ENCODE data around the gene FIGNL2.

Gene FIGNL2

DNA sequence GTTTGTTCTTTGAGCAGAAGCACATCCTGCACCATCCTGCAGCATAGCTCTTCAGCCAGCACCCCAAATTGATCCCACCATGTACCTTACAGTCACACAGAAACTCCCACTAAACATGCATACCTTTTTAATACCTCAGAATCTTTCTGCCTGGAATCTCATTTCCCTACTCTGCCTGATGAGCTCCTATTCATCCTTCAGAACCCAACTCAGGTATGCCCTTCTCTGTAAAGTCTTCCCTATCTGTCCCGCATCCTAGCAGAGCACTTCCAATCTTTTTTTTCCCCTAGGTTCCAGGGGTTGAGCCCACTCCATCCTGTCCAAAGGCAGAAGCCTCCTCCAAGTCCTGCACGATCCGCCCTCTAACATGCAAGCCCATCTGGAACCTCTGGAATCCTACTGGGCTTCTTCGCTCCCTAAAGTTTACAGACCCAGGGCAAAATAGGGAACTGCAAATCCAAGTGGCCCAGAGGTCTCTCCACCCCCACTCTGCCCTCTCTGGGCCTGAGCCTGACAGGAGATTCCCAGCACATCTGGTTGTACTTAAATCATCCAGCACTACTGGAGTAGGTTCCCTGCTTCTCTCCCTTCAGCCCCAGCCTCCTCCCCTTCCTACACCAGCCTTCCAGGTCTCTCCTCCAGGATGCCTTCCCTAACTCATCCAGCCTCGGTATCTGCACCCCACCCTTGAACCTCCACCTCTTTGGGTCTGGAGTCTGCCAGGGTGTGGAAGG lies 4.1 kb upstream of the FIGNL2 start:
- DNase-seq (ENCODE audit: low read depth) = no peak

DNA sequence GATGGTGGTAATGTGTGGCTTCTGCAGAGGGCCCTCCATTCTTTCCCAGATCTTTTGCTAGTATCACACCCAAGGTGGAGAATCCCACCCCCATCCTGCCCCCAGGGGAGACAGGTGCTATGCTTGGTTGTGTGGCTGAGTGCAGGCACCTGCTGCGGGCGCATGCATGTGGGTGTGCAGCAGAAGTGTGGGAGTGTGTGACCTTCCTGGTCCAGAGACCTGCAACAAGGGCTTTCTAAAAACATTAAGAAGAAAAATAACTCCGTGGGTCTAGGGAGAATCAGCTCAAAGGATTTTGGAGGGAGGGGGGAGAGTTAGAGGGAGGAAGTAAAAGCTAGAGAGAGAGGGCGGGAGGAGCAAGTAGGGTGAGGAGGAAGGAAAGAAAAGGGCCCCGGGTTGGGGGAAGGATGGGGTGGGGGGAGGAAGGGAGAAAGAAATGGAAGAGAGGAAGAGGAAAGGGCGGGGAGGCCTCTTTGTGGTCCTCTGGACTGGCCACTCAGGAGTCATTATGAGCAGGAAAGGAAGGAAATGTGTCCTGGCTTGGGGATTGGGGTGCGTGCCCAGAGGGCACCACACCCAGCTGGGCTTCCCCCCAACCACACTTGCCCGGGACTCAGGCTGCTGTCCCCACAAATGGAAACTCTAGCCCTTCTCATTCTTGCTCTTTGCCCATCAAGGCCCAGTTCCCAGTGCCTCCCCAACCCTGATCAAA lies 3.1 kb upstream of the FIGNL2 start:
- DNase-seq (ENCODE audit: low read depth) = no peak

DNA sequence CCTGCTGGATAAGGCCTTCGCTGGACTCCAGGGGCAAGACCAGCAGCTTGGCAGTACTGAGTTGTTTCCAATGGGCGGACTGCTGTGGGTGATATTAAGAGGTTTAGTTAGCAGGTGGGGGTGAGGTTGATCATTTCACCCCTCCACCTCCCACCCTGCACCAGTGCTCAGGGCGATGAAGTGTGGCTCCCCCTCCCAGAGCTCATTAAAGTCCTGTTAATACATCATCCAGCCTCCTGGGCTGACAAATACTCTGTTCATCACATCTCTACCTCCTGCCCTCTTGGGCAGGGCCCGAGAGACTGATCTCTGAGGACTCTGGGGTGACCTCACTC lies 2.4 kb upstream of the FIGNL2 start:
- DNase-seq (ENCODE audit: low read depth) = no peak

- DNase-seq (ENCODE audit: low read depth) = no peak
Measured at GRCh38 chr12:51850081-51850964, 1.8 kb upstream of the FIGNL2 start.

- DNase-seq (ENCODE audit: low read depth) = no peak
Measured at GRCh38 chr12:51848841-51849735, 570 bp upstream of the FIGNL2 start.

GRCh38 chr12:51847643-51848325 lies 734 bp downstream of the FIGNL2 start:
- no peak for DNase-seq (ENCODE audit: low read depth)

- no peak for DNase-seq (ENCODE audit: low read depth)
Measured at GRCh38 chr12:51846911-51847642, 1.4 kb downstream of the FIGNL2 start.

DNA sequence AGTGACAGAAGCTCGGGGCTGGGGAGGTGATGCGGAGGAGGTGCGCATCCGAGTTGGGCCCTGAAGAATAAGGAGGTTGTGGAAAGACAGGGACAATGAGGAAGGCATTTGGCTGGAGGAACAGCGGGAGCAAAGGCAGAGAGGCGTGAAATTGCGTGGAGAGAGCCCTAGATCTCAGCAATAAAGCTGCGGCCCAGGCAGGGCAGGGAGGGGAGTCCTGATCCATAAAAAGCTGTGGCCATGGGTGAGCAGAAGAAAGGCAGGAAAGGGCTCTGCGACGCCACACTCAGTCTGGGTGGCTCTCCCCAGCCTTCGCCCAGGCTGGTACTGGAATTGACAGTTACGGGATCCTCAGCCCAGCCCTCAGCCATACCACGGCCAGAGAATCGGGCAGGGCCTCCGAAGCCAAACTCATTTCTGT lies 2.2 kb downstream of the FIGNL2 start:
- no peak for DNase-seq (ENCODE audit: low read depth)

DNA sequence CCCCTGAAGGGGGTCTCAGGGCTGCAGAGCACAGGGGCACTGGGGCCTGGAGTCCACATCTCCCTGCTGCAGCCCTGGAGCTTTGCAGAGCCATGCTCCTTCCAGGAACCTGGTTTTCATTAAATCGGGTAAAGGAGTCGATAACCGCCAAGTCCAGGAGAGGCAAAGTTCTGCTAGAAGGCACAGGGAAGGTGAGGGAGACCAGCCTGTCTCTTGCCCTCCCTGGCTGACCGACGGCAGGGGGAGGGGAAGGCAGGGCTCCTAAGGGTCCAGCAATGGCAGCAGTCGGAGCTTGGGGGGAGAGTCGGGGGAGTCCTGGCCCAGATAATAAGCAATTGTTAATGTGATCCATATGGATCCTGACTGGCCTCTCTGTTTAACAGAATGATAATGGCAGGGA lies 3.0 kb downstream of the FIGNL2 start:
- no peak for DNase-seq (ENCODE audit: low read depth)

GRCh38 chr12:51844854-51845253 lies 3.7 kb downstream of the FIGNL2 start:
- DNase-seq (ENCODE audit: low read depth) = no peak

- DNase-seq (ENCODE audit: low read depth) = no peak
Measured at GRCh38 chr12:51841727-51842126, 6.8 kb downstream of the FIGNL2 start.

GRCh38 chr12:51840966-51841365 lies 7.6 kb downstream of the FIGNL2 start:
- DNase-seq (ENCODE audit: low read depth) = no peak

DNA sequence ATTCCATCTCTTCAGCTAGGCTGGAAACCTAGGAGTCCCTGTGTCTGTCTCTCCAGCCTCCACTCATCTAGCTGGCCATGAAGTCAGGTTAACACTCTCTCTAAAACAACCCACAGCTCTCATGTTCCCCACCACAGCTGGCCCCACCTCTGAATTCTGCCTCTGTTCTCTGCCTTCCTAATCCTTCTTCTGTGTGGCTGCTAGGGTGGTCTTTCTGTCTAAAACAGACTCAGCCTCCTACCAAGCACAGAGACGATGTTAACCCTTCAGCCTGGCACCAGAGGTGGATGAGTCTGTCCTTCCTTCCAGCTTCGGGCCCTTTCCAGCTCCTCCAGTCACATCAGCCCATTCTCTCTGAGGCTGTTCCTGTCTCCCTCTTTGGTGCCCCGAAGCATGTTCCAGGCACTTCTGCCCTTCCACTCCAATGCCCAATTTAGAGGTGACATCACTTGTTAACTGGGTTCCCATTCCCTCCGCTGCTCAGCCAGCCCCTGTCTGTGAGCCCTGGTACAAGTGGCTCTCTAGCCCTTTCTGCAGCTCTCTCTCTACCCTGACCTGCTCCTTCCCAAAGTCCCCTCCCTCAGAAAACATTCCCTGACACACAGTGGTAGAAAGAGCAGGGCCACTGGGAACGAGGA lies 9.1 kb downstream of the FIGNL2 start:
- no peak for DNase-seq (ENCODE audit: low read depth)

- no peak for DNase-seq (ENCODE audit: low read depth)
Measured at GRCh38 chr12:51838762-51839161, 9.8 kb downstream of the FIGNL2 start.

DNA sequence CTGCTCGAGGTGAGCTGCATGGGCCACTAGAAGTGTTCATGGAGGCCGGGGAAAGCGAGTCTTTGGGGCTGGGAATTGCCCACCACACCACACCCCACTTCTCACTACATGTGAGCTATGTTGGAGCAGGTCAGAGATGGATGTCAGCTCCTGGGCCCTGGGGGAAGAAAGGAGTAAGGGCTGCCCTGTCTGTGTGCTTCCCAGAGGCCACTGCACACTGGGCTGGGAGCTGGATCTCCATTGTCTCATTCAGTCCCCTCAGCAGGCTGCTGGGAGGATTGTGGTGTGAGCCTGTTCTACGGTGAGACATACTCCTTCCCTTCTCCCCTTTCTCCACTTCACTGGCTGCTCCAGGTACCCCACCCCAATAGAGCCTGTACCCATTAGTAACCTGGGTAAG lies 10.5 kb downstream of the FIGNL2 start:
- DNase-seq (ENCODE audit: low read depth) = no peak

GRCh38 chr12:51837286-51837685 lies 11.2 kb downstream of the FIGNL2 start:
- DNase-seq (ENCODE audit: low read depth) = no peak

- no peak for DNase-seq (ENCODE audit: low read depth)
Measured at GRCh38 chr12:51836827-51837173, 11.7 kb downstream of the FIGNL2 start.

DNA sequence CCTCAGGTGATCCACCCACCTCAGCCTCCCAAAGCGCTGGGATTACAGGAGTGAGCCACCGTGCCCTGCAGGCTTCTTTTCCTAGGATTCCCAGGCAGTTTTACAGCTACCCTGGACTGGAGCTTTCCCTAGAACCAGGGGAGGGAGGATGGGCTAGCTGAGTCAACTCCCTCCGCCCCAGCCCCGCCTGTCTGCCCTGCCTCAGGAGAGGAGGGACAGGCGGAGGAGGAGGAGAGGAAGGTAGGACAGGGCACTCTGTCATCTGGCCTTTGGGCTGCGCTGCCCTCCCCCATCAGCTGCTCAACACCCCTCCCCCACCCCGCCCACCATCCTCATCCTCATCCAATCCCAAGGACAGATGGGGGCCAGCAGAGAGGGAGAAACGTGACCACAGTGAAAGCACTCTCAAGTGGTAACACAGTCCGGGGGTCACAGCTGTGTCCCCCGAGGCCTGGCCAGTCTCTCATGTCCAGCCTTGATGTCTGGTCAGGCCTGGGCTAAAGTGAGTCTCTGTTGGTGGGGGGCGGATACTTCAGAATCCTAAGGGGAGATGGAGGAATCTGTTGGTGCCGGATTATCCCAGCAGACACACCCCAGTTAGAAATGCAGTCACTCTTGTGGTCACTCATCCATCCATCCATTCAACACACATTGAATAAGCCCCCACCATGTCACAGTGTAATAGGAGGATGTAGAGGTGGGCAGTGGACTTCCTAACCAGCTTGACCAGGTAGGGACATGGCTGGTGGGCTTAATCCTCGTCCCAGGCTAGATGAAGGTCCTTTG lies 12.3 kb downstream of the FIGNL2 start:
- DNase-seq (ENCODE audit: low read depth) = no peak

- DNase-seq (ENCODE audit: low read depth) = no peak
Measured at GRCh38 chr12:51834411-51834810, 14.1 kb downstream of the FIGNL2 start.

All from HS-27A (cell line).